Measurements from ENCODE around the gene TMEM196. TPM values are rescaled to one million over a fixed set of nuclear protein-coding genes. Genes with fewer than 3 reads are reported as not detected.

The TMEM196 gene
- polyA plus RNA-seq, 3 donors: not detected

GRCh38 chr7:19709249-19709578 lies 64.2 kb downstream of the TMEM196 start:
- Histone ChIP-seq H4K20me1 (ENCODE audit: insufficient read depth, low read length) (no peaks in the 10 kb centered on the region), H2AFZ (ENCODE audit: insufficient read depth, low read depth, low read length, poor library complexity, severe bottlenecking) (peak overlapping the region; percentile 87), H3K79me2 (ENCODE audit: insufficient read depth, low read length) (peaks cover 42% of the 10 kb centered on the region), H3K4me1 (ENCODE audit: control insufficient read depth in 1 of 2, insufficient read depth in 2 of 2, low read length in 2 of 2) (peaks cover 17 to 19% of the 10 kb centered on the region in 2 donors), H3K27me3 (ENCODE audit: control insufficient read depth in 2 of 2, insufficient read depth in 2 of 2, low read length in 2 of 2) (no peaks in the 10 kb centered on the region), H3K36me3 (replicated peaks in 1 of 2; ENCODE audit: control insufficient read depth in 1 of 2, insufficient read depth in 2 of 2, low read length in 2 of 2) (peaks cover 1 to 2% of the 10 kb centered on the region in 2 donors), H3K9me3 (replicated peaks in 1 of 2; ENCODE audit: control insufficient read depth in 1 of 2, insufficient read depth in 1 of 2, low read length in 2 of 2) (no peaks in the 10 kb centered on the region), H3K4me2 (replicated peaks; ENCODE audit: extremely low read depth, low read length, poor library complexity, severe bottlenecking) (peak overlapping the region; percentile 75), H3K4me3 (replicated peaks in 1 of 3; ENCODE audit: low read depth in 2 of 3, low read length in 3 of 3) (peak overlapping the region in 1 of 3 experiments; percentile 88), H3K27ac (ENCODE audit: low read depth in 1 of 2, low read length in 2 of 2) (no peak overlapping the region), H3K9ac (ENCODE audit: insufficient read depth, low read length, poor library complexity, severe bottlenecking) (peak overlapping the region; percentile 78)
- WGBS (ENCODE audit: insufficient coverage): 55% methylated on average over 5 of the region's 6 CpGs
- Mint-ChIP-seq H3K36me3 (peaks cover 0 to under 1% of the 10 kb centered on the region in 2 donors), H3K27me3 (ENCODE audit: low read depth in 3 of 3) (peaks cover 0 to 2% (median 2%) of the 10 kb centered on the region in 3 donors), H3K27ac (peak overlapping the region in 6 of 7 donors; percentile 72 to 96 (median 92)), H3K4me1 (peaks cover 24% of the 10 kb centered on the region), H3K9me3 (no peaks in the 10 kb centered on the region), H3K4me3 (peak overlapping the region; percentile 91 to 95)
- TF ChIP-seq CTCF (IDR thresholded peaks at IDR 0.05): peak; percentile 56
- intact Hi-C loops (cut with micrococcal nuclease): no loop called here
- DNase-seq: no peak

- Histone ChIP-seq H3K9ac (ENCODE audit: insufficient read depth, low read length, poor library complexity, severe bottlenecking) (peak within 1 kb of the TSS; percentile 78), H3K27ac (ENCODE audit: low read depth in 1 of 2, low read length in 2 of 2) (peak within 1 kb of the TSS; percentile 75 to 91), H3K4me1 (ENCODE audit: control insufficient read depth in 1 of 2, insufficient read depth in 2 of 2, low read length in 2 of 2) (peaks cover 17 to 19% of the 10 kb centered on the region in 2 donors), H3K36me3 (replicated peaks in 1 of 2; ENCODE audit: control insufficient read depth in 1 of 2, insufficient read depth in 2 of 2, low read length in 2 of 2) (peaks cover 2 to 7% of the 10 kb centered on the region in 2 donors), H4K20me1 (ENCODE audit: insufficient read depth, low read length) (no peaks in the 10 kb centered on the region), H3K4me3 (replicated peaks in 1 of 3; ENCODE audit: low read depth in 2 of 3, low read length in 3 of 3) (peak within 1 kb of the TSS; percentile 88 to 94 (median 93)), H3K79me2 (ENCODE audit: insufficient read depth, low read length) (peaks cover 43% of the 10 kb centered on the region), H3K4me2 (replicated peaks; ENCODE audit: extremely low read depth, low read length, poor library complexity, severe bottlenecking) (peak within 1 kb of the TSS; percentile 75), H2AFZ (ENCODE audit: insufficient read depth, low read depth, low read length, poor library complexity, severe bottlenecking) (peak within 1 kb of the TSS; percentile 87), H3K9me3 (replicated peaks in 1 of 2; ENCODE audit: control insufficient read depth in 1 of 2, insufficient read depth in 1 of 2, low read length in 2 of 2) (no peaks in the 10 kb centered on the region), H3K27me3 (ENCODE audit: control insufficient read depth in 2 of 2, insufficient read depth in 2 of 2, low read length in 2 of 2) (no peaks in the 10 kb centered on the region)
- H3K27ac Mint-ChIP-seq: peak within 1 kb of the TSS; percentile 91 to 96 (median 94)
- peak; percentile 89 for TF ChIP-seq CTCF (IDR thresholded peaks at IDR 0.05)
- intact Hi-C loops (cut with micrococcal nuclease): no loop called here
- peaks cover 5 to 6% of the 10 kb centered on the region in 2 donors for H3K36me3 Mint-ChIP-seq
- WGBS (ENCODE audit: insufficient coverage): under 1% methylated on average over 56 of the region's 56 CpGs
- H3K4me3 Mint-ChIP-seq: peak within 1 kb of the TSS; percentile 91 to 95
- peaks cover 24% of the 10 kb centered on the region for H3K4me1 Mint-ChIP-seq
- no peaks in the 10 kb centered on the region for H3K9me3 Mint-ChIP-seq
- peak; percentile 89 to 95 (median 94) for DNase-seq
- H3K27me3 Mint-ChIP-seq (ENCODE audit: low read depth in 3 of 3): peaks cover 0 to 2% (median 2%) of the 10 kb centered on the region in 3 donors
Observed at GRCh38 chr7:19708397-19709248, 64.8 kb downstream of the TMEM196 start, which contains the start of gene POLR1F. Gene POLR1F, minus strand, starts transcription at chr7:19709037. Its CDS starts 21 bp downstream, at chr7:19709016.

All from CD14-positive monocyte (primary cell).